GM11168 (cell line): ENCODE results near the gene ACAP1.

ENCODE experiments used
- in situ Hi-C: fragments of 300-500 bp; cut with MboI; formaldehyde crosslinking; loops from one replicate; pipeline ENCODE4 v1.12.0; 2022; ENCODE audit warnings: low sequenced_read_pairs; ENCODE audit not compliant: unreplicated experiment

Gene ACAP1

GRCh38 chr17:7308625-7309433 lies 27.5 kb upstream of the ACAP1 start:
- in situ Hi-C loops = no loop called here

- in situ Hi-C loops = no loop called here
Measured at GRCh38 chr17:7309628-7310027, 26.7 kb upstream of the ACAP1 start.

GRCh38 chr17:7311110-7311705 lies 25.1 kb upstream of the ACAP1 start:
- in situ Hi-C loops = no loop called here

GRCh38 chr17:7312432-7313087 lies 23.8 kb upstream of the ACAP1 start:
- in situ Hi-C loops = no loop called here

GRCh38 chr17:7313088-7313889 lies 23.0 kb upstream of the ACAP1 start:
- in situ Hi-C loops = no loop called here

- in situ Hi-C loops = no loop called here
Measured at GRCh38 chr17:7313890-7314718, 22.2 kb upstream of the ACAP1 start.

- in situ Hi-C loops = no loop called here
Measured at GRCh38 chr17:7314719-7315569, 21.4 kb upstream of the ACAP1 start, which contains the start of gene GPS2. GPS2 (minus strand) TSS chr17:7315360; CDS start chr17:7315052, 308 bp downstream.

GRCh38 chr17:7315570-7316235 lies 20.6 kb upstream of the ACAP1 start:
- in situ Hi-C loops = no loop called here

GRCh38 chr17:7317161-7317803 lies 19.0 kb upstream of the ACAP1 start:
- in situ Hi-C loops = no loop called here

- in situ Hi-C loops = no loop called here
Measured at GRCh38 chr17:7318121-7318860, 18.0 kb upstream of the ACAP1 start.

- in situ Hi-C loops = no loop called here
Measured at GRCh38 chr17:7321466-7321865, 14.9 kb upstream of the ACAP1 start.

GRCh38 chr17:7322520-7323194 lies 13.7 kb upstream of the ACAP1 start:
- in situ Hi-C loops = no loop called here

- in situ Hi-C loops = no loop called here
Measured at GRCh38 chr17:7323731-7324437, 12.4 kb upstream of the ACAP1 start.

- in situ Hi-C loops = no loop called here
Measured at GRCh38 chr17:7324438-7324779, 11.9 kb upstream of the ACAP1 start.

GRCh38 chr17:7325031-7325528 lies 11.2 kb upstream of the ACAP1 start:
- in situ Hi-C loops = no loop called here

- in situ Hi-C loops = no loop called here
Measured at GRCh38 chr17:7326186-7326585, 10.1 kb upstream of the ACAP1 start.
